ENCODE data around the gene STIM2.

Gene STIM2

GRCh38 chr4:27005905-27006590, 145.4 kb downstream of the STIM2 start:
- Histone ChIP-seq H3K27ac (ENCODE audit: low read depth, low read length) (no peak overlapping the region), H3K4me3 (ENCODE audit: low read length) (no peak overlapping the region), H3K36me3 (ENCODE audit: control insufficient read depth, insufficient read depth, low read length) (no peaks in the 10 kb centered on the region), H3K9ac (ENCODE audit: low read length) (no peak overlapping the region), H3K27me3 (ENCODE audit: control insufficient read depth, insufficient read depth, low read length) (no peaks in the 10 kb centered on the region), H3K4me1 (ENCODE audit: control insufficient read depth, insufficient read depth, low read length) (peaks cover 6% of the 10 kb centered on the region)

GRCh38 chr4:27006646-27007045, 146.0 kb downstream of the STIM2 start:
- Histone ChIP-seq H3K4me1 (ENCODE audit: control insufficient read depth, insufficient read depth, low read length) (peaks cover 6% of the 10 kb centered on the region), H3K27me3 (ENCODE audit: control insufficient read depth, insufficient read depth, low read length) (no peaks in the 10 kb centered on the region), H3K9ac (ENCODE audit: low read length) (no peak overlapping the region), H3K36me3 (ENCODE audit: control insufficient read depth, insufficient read depth, low read length) (no peaks in the 10 kb centered on the region), H3K27ac (ENCODE audit: low read depth, low read length) (no peak overlapping the region), H3K4me3 (ENCODE audit: low read length) (no peak overlapping the region)

GRCh38 chr4:27007507-27007906, 146.9 kb downstream of the STIM2 start:
- Histone ChIP-seq H3K4me1 (ENCODE audit: control insufficient read depth, insufficient read depth, low read length) (peaks cover 6% of the 10 kb centered on the region), H3K4me3 (ENCODE audit: low read length) (no peak overlapping the region), H3K27ac (ENCODE audit: low read depth, low read length) (no peak overlapping the region), H3K36me3 (ENCODE audit: control insufficient read depth, insufficient read depth, low read length) (no peaks in the 10 kb centered on the region), H3K9ac (ENCODE audit: low read length) (no peak overlapping the region), H3K27me3 (ENCODE audit: control insufficient read depth, insufficient read depth, low read length) (no peaks in the 10 kb centered on the region)

GRCh38 chr4:27008679-27009078, 148.0 kb downstream of the STIM2 start:
- Histone ChIP-seq H3K27me3 (ENCODE audit: control insufficient read depth, insufficient read depth, low read length) (no peaks in the 10 kb centered on the region), H3K36me3 (ENCODE audit: control insufficient read depth, insufficient read depth, low read length) (no peaks in the 10 kb centered on the region), H3K4me3 (ENCODE audit: low read length) (no peak overlapping the region), H3K4me1 (ENCODE audit: control insufficient read depth, insufficient read depth, low read length) (peaks cover 6% of the 10 kb centered on the region), H3K27ac (ENCODE audit: low read depth, low read length) (no peak overlapping the region), H3K9ac (ENCODE audit: low read length) (no peak overlapping the region)

- Histone ChIP-seq H3K9ac (ENCODE audit: low read length) (no peak overlapping the region), H3K4me3 (ENCODE audit: low read length) (no peak overlapping the region), H3K27me3 (ENCODE audit: control insufficient read depth, insufficient read depth, low read length) (no peaks in the 10 kb centered on the region), H3K4me1 (ENCODE audit: control insufficient read depth, insufficient read depth, low read length) (peaks cover 6% of the 10 kb centered on the region), H3K36me3 (ENCODE audit: control insufficient read depth, insufficient read depth, low read length) (no peaks in the 10 kb centered on the region), H3K27ac (ENCODE audit: low read depth, low read length) (no peak overlapping the region)
Observed at GRCh38 chr4:27009539-27009938, 148.9 kb downstream of the STIM2 start.

- Histone ChIP-seq H3K27ac (ENCODE audit: low read depth, low read length) (no peak overlapping the region), H3K4me3 (ENCODE audit: low read length) (no peak overlapping the region), H3K4me1 (ENCODE audit: control insufficient read depth, insufficient read depth, low read length) (peaks cover 6% of the 10 kb centered on the region), H3K36me3 (ENCODE audit: control insufficient read depth, insufficient read depth, low read length) (no peaks in the 10 kb centered on the region), H3K27me3 (ENCODE audit: control insufficient read depth, insufficient read depth, low read length) (no peaks in the 10 kb centered on the region), H3K9ac (ENCODE audit: low read length) (no peak overlapping the region)
Observed at GRCh38 chr4:27010334-27010940, 149.8 kb downstream of the STIM2 start.

GRCh38 chr4:27011401-27011800, 150.8 kb downstream of the STIM2 start:
- Histone ChIP-seq H3K4me3 (ENCODE audit: low read length) (no peak overlapping the region), H3K9ac (ENCODE audit: low read length) (no peak overlapping the region), H3K27ac (ENCODE audit: low read depth, low read length) (no peak overlapping the region), H3K4me1 (ENCODE audit: control insufficient read depth, insufficient read depth, low read length) (peaks cover 6% of the 10 kb centered on the region), H3K27me3 (ENCODE audit: control insufficient read depth, insufficient read depth, low read length) (no peaks in the 10 kb centered on the region), H3K36me3 (ENCODE audit: control insufficient read depth, insufficient read depth, low read length) (no peaks in the 10 kb centered on the region)

GRCh38 chr4:27013012-27013411, 152.4 kb downstream of the STIM2 start:
- Histone ChIP-seq H3K36me3 (ENCODE audit: control insufficient read depth, insufficient read depth, low read length) (no peaks in the 10 kb centered on the region), H3K4me3 (ENCODE audit: low read length) (no peak overlapping the region), H3K4me1 (ENCODE audit: control insufficient read depth, insufficient read depth, low read length) (peaks cover 3% of the 10 kb centered on the region), H3K27ac (ENCODE audit: low read depth, low read length) (no peak overlapping the region), H3K9ac (ENCODE audit: low read length) (no peak overlapping the region), H3K27me3 (ENCODE audit: control insufficient read depth, insufficient read depth, low read length) (no peaks in the 10 kb centered on the region)

- no peaks in the 10 kb centered on the region for H3K4me1 ChIP-seq (ENCODE audit: control insufficient read depth, insufficient read depth, low read length)
- no peak overlapping the region for H3K27ac ChIP-seq (ENCODE audit: low read depth, low read length)
- no peaks in the 10 kb centered on the region for H3K27me3 ChIP-seq (ENCODE audit: control insufficient read depth, insufficient read depth, low read length)
- H3K36me3 ChIP-seq (ENCODE audit: control insufficient read depth, insufficient read depth, low read length), result no peaks in the 10 kb centered on the region
- H3K4me3 ChIP-seq (ENCODE audit: low read length), result no peak overlapping the region
- H3K9ac ChIP-seq (ENCODE audit: low read length), result no peak overlapping the region
Observed at GRCh38 chr4:27016551-27016950, 155.9 kb downstream of the STIM2 start.

- H3K27me3 ChIP-seq (ENCODE audit: control insufficient read depth, insufficient read depth, low read length), result no peaks in the 10 kb centered on the region
- H3K36me3 ChIP-seq (ENCODE audit: control insufficient read depth, insufficient read depth, low read length), result no peaks in the 10 kb centered on the region
- no peaks in the 10 kb centered on the region for H3K4me1 ChIP-seq (ENCODE audit: control insufficient read depth, insufficient read depth, low read length)
- no peak overlapping the region for H3K4me3 ChIP-seq (ENCODE audit: low read length)
- no peak overlapping the region for H3K27ac ChIP-seq (ENCODE audit: low read depth, low read length)
- H3K9ac ChIP-seq (ENCODE audit: low read length), result no peak overlapping the region
Observed at GRCh38 chr4:27017623-27018022, 157.0 kb downstream of the STIM2 start.

- Histone ChIP-seq H3K27me3 (ENCODE audit: control insufficient read depth, insufficient read depth, low read length) (no peaks in the 10 kb centered on the region), H3K9ac (ENCODE audit: low read length) (no peak overlapping the region), H3K4me1 (ENCODE audit: control insufficient read depth, insufficient read depth, low read length) (no peaks in the 10 kb centered on the region), H3K4me3 (ENCODE audit: low read length) (no peak overlapping the region), H3K27ac (ENCODE audit: low read depth, low read length) (no peak overlapping the region), H3K36me3 (ENCODE audit: control insufficient read depth, insufficient read depth, low read length) (no peaks in the 10 kb centered on the region)
Observed at GRCh38 chr4:27018076-27018475, 157.4 kb downstream of the STIM2 start.

GRCh38 chr4:27018910-27019309, 158.3 kb downstream of the STIM2 start:
- Histone ChIP-seq H3K27ac (ENCODE audit: low read depth, low read length) (no peak overlapping the region), H3K36me3 (ENCODE audit: control insufficient read depth, insufficient read depth, low read length) (no peaks in the 10 kb centered on the region), H3K4me3 (ENCODE audit: low read length) (no peak overlapping the region), H3K27me3 (ENCODE audit: control insufficient read depth, insufficient read depth, low read length) (no peaks in the 10 kb centered on the region), H3K4me1 (ENCODE audit: control insufficient read depth, insufficient read depth, low read length) (no peaks in the 10 kb centered on the region), H3K9ac (ENCODE audit: low read length) (no peak overlapping the region)

- Histone ChIP-seq H3K4me3 (ENCODE audit: low read length) (no peak overlapping the region), H3K9ac (ENCODE audit: low read length) (no peak overlapping the region), H3K36me3 (ENCODE audit: control insufficient read depth, insufficient read depth, low read length) (no peaks in the 10 kb centered on the region), H3K4me1 (ENCODE audit: control insufficient read depth, insufficient read depth, low read length) (no peaks in the 10 kb centered on the region), H3K27me3 (ENCODE audit: control insufficient read depth, insufficient read depth, low read length) (no peaks in the 10 kb centered on the region), H3K27ac (ENCODE audit: low read depth, low read length) (no peak overlapping the region)
Observed at GRCh38 chr4:27019766-27020165, 159.1 kb downstream of the STIM2 start.

All from rectal smooth muscle tissue (tissue), 1 donor.